ENCODE results near the gene MYL3. TPM values are rescaled to one million over a fixed set of nuclear protein-coding genes. Genes with fewer than 3 reads are reported as not detected.

Gene MYL3
- polyA plus RNA-seq, 1 of the 3 experiments (the other 2 are of a cell fraction) = not detected

DNA sequence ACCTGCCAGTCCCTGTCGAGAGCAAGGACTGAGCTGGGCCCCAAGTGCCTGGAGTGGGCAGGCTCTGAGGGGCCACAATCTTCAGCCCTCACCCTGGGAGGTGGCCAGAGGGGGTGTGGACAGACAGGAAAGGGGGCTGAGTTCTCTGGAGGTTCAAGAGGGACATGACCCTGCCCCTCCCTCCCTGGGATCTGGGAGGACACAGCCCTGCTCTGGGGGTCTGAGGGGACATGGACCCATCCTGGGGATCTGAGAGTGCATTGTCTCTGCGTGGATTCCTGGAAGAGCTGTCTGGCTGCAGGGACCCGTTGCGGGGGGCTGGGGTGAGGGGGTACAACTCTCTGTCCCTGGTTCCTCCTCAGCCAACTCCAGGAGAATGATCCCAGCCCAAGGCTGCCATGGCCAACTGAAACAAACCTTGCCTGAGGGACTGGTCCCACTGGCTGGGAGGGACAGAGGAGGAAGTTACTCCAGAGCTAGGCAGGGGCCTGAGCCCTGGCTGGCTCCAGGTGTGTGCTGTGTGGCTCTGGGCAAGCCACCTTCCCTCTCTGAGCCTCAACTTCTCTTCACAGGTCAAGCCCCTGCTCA is 43.3 kb upstream of the MYL3 start:
- Histone ChIP-seq H3K4me2 (no peak overlapping the region), H3K36me3 (replicated peaks in 1 of 2; ENCODE audit: control insufficient read depth in 1 of 2, insufficient read depth in 2 of 2, low read length in 1 of 2) (no peaks in the 10 kb centered on the region), H2AFZ (ENCODE audit: low read depth) (no peak overlapping the region), H3K9ac (no peak overlapping the region), H3K9me3 (no peaks in the 10 kb centered on the region), H3K27me3 (ENCODE audit: insufficient read depth) (no peaks in the 10 kb centered on the region), H3F3A (replicated peaks; ENCODE audit: insufficient read depth) (no peaks in the 10 kb centered on the region), H3K4me1 (ENCODE audit: control insufficient read depth in 1 of 2, insufficient read depth in 2 of 2, low read depth in 1 of 2, low read length in 1 of 2) (peaks cover 0 to 11% of the 10 kb centered on the region in 2 experiments; a peak in 1 of 4 replicates), H3K79me2 (ENCODE audit: insufficient read depth) (no peaks in the 10 kb centered on the region), H3K27ac (ENCODE audit: low read depth in 2 of 2, low read length in 1 of 2) (no peak overlapping the region), H3K4me3 (ENCODE audit: low read depth in 2 of 2, low read length in 1 of 2) (no peak overlapping the region), H4K20me1 (ENCODE audit: insufficient read depth) (no peaks in the 10 kb centered on the region), H3K9me2 (no peaks in the 10 kb centered on the region)
- TF ChIP-seq MXI1 (IDR thresholded peaks at IDR 0.05; ENCODE audit: low read depth, low read length) = no peak
- TF ChIP-seq FOSL2 (IDR thresholded peaks at IDR 0.05; ENCODE audit: borderline replicate concordance, low read depth) = no peak
- TF ChIP-seq, protein P1, sequence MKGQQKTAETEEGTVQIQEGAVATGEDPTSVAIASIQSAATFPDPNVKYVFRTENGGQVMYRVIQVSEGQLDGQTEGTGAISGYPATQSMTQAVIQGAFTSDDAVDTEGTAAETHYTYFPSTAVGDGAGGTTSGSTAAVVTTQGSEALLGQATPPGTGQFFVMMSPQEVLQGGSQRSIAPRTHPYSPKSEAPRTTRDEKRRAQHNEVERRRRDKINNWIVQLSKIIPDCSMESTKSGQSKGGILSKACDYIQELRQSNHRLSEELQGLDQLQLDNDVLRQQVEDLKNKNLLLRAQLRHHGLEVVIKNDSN (IDR thresholded peaks at IDR 0.05; ENCODE audit: borderline replicate concordance, low read depth) = no peak
- TF ChIP-seq SIN3A (IDR thresholded peaks at IDR 0.05; ENCODE audit: borderline replicate concordance, low read depth, low read length) = no peak
- no peak for TF ChIP-seq YY1 (IDR thresholded peaks at IDR 0.05; ENCODE audit: low read depth)
- TF ChIP-seq, protein P2, sequence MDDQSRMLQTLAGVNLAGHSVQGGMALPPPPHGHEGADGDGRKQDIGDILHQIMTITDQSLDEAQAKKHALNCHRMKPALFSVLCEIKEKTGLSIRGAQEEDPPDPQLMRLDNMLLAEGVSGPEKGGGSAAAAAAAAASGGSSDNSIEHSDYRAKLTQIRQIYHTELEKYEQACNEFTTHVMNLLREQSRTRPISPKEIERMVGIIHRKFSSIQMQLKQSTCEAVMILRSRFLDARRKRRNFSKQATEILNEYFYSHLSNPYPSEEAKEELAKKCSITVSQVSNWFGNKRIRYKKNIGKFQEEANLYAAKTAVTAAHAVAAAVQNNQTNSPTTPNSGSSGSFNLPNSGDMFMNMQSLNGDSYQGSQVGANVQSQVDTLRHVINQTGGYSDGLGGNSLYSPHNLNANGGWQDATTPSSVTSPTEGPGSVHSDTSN (IDR thresholded peaks at IDR 0.05) = no peak
- TF ChIP-seq, protein P3, sequence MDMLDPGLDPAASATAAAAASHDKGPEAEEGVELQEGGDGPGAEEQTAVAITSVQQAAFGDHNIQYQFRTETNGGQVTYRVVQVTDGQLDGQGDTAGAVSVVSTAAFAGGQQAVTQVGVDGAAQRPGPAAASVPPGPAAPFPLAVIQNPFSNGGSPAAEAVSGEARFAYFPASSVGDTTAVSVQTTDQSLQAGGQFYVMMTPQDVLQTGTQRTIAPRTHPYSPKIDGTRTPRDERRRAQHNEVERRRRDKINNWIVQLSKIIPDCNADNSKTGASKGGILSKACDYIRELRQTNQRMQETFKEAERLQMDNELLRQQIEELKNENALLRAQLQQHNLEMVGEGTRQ (IDR thresholded peaks at IDR 0.05; ENCODE audit: borderline replicate concordance, low read depth, low read length) = no peak
- no peak for TF ChIP-seq NRF1 (IDR thresholded peaks at IDR 0.05; ENCODE audit: low read depth, low read length)
- no peak for TF ChIP-seq RAD21 (IDR thresholded peaks at IDR 0.05; ENCODE audit: low read length)
- no peak for TF ChIP-seq NFIC (IDR thresholded peaks at IDR 0.05; ENCODE audit: borderline replicate concordance)
- TF ChIP-seq, protein P4, sequence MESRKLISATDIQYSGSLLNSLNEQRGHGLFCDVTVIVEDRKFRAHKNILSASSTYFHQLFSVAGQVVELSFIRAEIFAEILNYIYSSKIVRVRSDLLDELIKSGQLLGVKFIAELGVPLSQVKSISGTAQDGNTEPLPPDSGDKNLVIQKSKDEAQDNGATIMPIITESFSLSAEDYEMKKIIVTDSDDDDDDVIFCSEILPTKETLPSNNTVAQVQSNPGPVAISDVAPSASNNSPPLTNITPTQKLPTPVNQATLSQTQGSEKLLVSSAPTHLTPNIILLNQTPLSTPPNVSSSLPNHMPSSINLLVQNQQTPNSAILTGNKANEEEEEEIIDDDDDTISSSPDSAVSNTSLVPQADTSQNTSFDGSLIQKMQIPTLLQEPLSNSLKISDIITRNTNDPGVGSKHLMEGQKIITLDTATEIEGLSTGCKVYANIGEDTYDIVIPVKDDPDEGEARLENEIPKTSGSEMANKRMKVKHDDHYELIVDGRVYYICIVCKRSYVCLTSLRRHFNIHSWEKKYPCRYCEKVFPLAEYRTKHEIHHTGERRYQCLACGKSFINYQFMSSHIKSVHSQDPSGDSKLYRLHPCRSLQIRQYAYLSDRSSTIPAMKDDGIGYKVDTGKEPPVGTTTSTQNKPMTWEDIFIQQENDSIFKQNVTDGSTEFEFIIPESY (IDR thresholded peaks at IDR 0.05; ENCODE audit: borderline replicate concordance, low read depth) = no peak
- TF ChIP-seq, protein P5, sequence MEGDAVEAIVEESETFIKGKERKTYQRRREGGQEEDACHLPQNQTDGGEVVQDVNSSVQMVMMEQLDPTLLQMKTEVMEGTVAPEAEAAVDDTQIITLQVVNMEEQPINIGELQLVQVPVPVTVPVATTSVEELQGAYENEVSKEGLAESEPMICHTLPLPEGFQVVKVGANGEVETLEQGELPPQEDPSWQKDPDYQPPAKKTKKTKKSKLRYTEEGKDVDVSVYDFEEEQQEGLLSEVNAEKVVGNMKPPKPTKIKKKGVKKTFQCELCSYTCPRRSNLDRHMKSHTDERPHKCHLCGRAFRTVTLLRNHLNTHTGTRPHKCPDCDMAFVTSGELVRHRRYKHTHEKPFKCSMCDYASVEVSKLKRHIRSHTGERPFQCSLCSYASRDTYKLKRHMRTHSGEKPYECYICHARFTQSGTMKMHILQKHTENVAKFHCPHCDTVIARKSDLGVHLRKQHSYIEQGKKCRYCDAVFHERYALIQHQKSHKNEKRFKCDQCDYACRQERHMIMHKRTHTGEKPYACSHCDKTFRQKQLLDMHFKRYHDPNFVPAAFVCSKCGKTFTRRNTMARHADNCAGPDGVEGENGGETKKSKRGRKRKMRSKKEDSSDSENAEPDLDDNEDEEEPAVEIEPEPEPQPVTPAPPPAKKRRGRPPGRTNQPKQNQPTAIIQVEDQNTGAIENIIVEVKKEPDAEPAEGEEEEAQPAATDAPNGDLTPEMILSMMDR (IDR thresholded peaks at IDR 0.05) = no peak
- TF ChIP-seq TAF1 (IDR thresholded peaks at IDR 0.05; ENCODE audit: borderline replicate concordance, low read depth, low read length) = no peak
- 56% methylated on average over 4 of the region's 4 CpGs for WGBS (ENCODE audit: low lambda C conversion rate)
- peak; percentile 32 for DNase-seq
- POLR2A ChIA-PET = no interaction called here
- CTCF ChIA-PET = interaction anchor here (1.2 to 31.0 kb wide), 4 partner anchors 11 to 61 kb away, joined by 4 to 480 read pairs (median 5); partner anchors contain the start of gene PTH1R

Data from SK-N-SH (cell line).